HepG2 (cell line): Measurements from ENCODE around the gene DIPK1A. TPM values are rescaled to one million over a fixed set of nuclear protein-coding genes. Genes with fewer than 3 reads are reported as not detected.

Experiments
- ATAC-seq: fragments of 200-7000 bp; cut with Tn5 transposase; 3 replicates; pipeline ENCODE4 v1.9.1; 2020; ENCODE audit warnings: mild to moderate bottlenecking, moderate library complexity
- BruUV-seq: library from RNA; stranded (reverse); fragments of 400-500 nt; replicated peaks from 2 replicates; lab custom pipeline; 2021; lab: Mats Ljungman, UMichigan
- CTCF ChIA-PET: fragments of 300-600 bp; formaldehyde crosslinking; extraction: SDS; loops from one replicate; lab custom pipeline; 2021; ENCODE audit warnings: low total read pairs, inconsistent platforms, low intra/inter-chr PET ratio; lab: Yijun Ruan, JAX
- POLR2A ChIA-PET: fragments of 350-600 bp; sonication (Branson Sonifier 250); formaldehyde crosslinking; loops from one replicate; lab custom pipeline; 2020; ENCODE audit warnings: antibody characterized with exemption, inconsistent platforms; lab: Yijun Ruan, JAX
- DNase-seq: peaks from one replicate; pipeline ENCODE4 v3.0.0-alpha.2; 2015; ENCODE audit warnings: low spot score
- FAIRE-seq: peaks from 3 replicates; lab custom pipeline; 2011; peaks lifted over from hg19 to GRCh38; lab: Jason Lieb, UNC
- H2AFZ ChIP-seq: one replicate; pipeline ENCODE4 v1.6.1; 2011; ENCODE audit warnings: low read length, inconsistent platforms
- H3K27ac ChIP-seq: fragments of 300-600 bp; 3 replicates; pipeline ENCODE4 v1.8.0; 2011; ENCODE audit warnings: mixed run types, mild to moderate bottlenecking, mixed read lengths, low read length, inconsistent platforms; ENCODE audit not compliant: insufficient read depth; ENCODE audit errors: extremely low read length
- H3K27me3 ChIP-seq, 2 experiments: fragments of 200-600 bp in 1 of 2; 2 replicates in 1 of 2; 3 replicates in 1 of 2; pipeline versions ENCODE4 v1.6.0 to v1.8.0; 2011; ENCODE audit warnings: low read length in 2 of 2, mild to moderate bottlenecking in 2 of 2, moderate library complexity in 2 of 2, inconsistent platforms in 1 of 2; ENCODE audit not compliant: insufficient read depth in 2 of 2, control insufficient read depth in 1 of 2
- H3K36me3 ChIP-seq, 2 experiments: fragments of 200-600 bp in 1 of 2; replicated peaks in 1 of 2; 2 replicates in 1 of 2; 3 replicates in 1 of 2; pipeline versions ENCODE4 v1.5.1 to v1.8.0; 2011; ENCODE audit warnings: low read length in 2 of 2, inconsistent platforms in 1 of 2; ENCODE audit not compliant: insufficient read depth in 2 of 2, control insufficient read depth in 1 of 2
- H3K4me1 ChIP-seq: 2 replicates; pipeline ENCODE4 v1.5.1; 2012; ENCODE audit warnings: low read length, inconsistent platforms; ENCODE audit not compliant: insufficient read depth
- H3K4me2 ChIP-seq: 2 replicates; pipeline ENCODE4 v1.6.0; 2011; ENCODE audit warnings: low read depth, low read length, inconsistent platforms
- H3K4me3 ChIP-seq, 3 experiments: fragments of 200-600 bp in 1 of 3; sonication (generic), shearing (Covaris generic) in 1 of 3; replicated peaks in 1 of 3; 2 replicates each; pipeline ENCODE4 v1.5.1; 2011 to 2016; ENCODE audit warnings: low read length in 3 of 3, inconsistent platforms in 2 of 3, low read depth in 2 of 3, mild to moderate bottlenecking in 2 of 3, control low read depth in 1 of 3, mixed read lengths in 1 of 3; ENCODE audit not compliant: insufficient read depth in 1 of 3
- H3K79me2 ChIP-seq: one replicate; pipeline ENCODE4 v1.6.1; 2011; ENCODE audit warnings: low read length, inconsistent platforms; ENCODE audit not compliant: insufficient read depth
- H3K9ac ChIP-seq: 2 replicates; pipeline ENCODE4 v1.6.0; 2011; ENCODE audit warnings: mild to moderate bottlenecking, low read depth, low read length, inconsistent platforms; ENCODE audit not compliant: insufficient read depth
- H3K9me3 ChIP-seq: 2 replicates; pipeline ENCODE4 v1.5.1; 2012; ENCODE audit warnings: mild to moderate bottlenecking, low read length
- H4K20me1 ChIP-seq: 2 replicates; pipeline ENCODE4 v1.6.0; 2011; ENCODE audit warnings: inconsistent platforms, mild to moderate bottlenecking, low read length, moderate library complexity; ENCODE audit not compliant: insufficient read depth
- ARNTL ChIP-seq: sonication (generic); formaldehyde crosslinking; IDR thresholded peaks from 2 replicates; pipeline ENCODE4 v1.4.0; 2020; ENCODE audit warnings: mild to moderate bottlenecking, missing genetic modification reagents
- ATF7 ChIP-seq, 2 experiments: fragments of 450-650 bp in 1 of 2; sonication (generic) in 1 of 2; formaldehyde crosslinking in 1 of 2; IDR thresholded peaks; 2 replicates each; pipeline versions ENCODE4 v1.4.0 to v1.6.1; 2016 to 2020; ENCODE audit warnings: antibody characterized with exemption in 1 of 2, mild to moderate bottlenecking in 1 of 2, missing genetic modification reagents in 1 of 2
- FOSL1 ChIP-seq: sonication (generic); formaldehyde crosslinking; IDR thresholded peaks from 2 replicates; pipeline ENCODE4 v1.9.0; 2021; ENCODE audit warnings: missing genetic modification reagents, borderline replicate concordance
- FOXK1 ChIP-seq: sonication (generic); formaldehyde crosslinking; IDR thresholded peaks from 2 replicates; pipeline ENCODE4 v1.4.0; 2020; ENCODE audit warnings: low read depth, missing genetic modification reagents, borderline replicate concordance
- ISL2 ChIP-seq: sonication (generic); formaldehyde crosslinking; IDR thresholded peaks from 2 replicates; pipeline ENCODE4 v1.5.0; 2020; ENCODE audit warnings: missing genetic modification reagents
- NFYB ChIP-seq: sonication (generic); formaldehyde crosslinking; IDR thresholded peaks from 2 replicates; pipeline ENCODE4 v1.4.0; 2020; ENCODE audit warnings: missing genetic modification reagents
- SMC3 ChIP-seq: IDR thresholded peaks from 2 replicates; pipeline ENCODE4 v1.6.1; 2011; ENCODE audit warnings: low read length, improper control_type of control experiment
- SP140L ChIP-seq: sonication (generic); formaldehyde crosslinking; IDR thresholded peaks from 2 replicates; pipeline ENCODE4 v1.4.0; 2020; ENCODE audit warnings: missing genetic modification reagents, borderline replicate concordance
- STAG1 ChIP-seq: sonication (generic); formaldehyde crosslinking; IDR thresholded peaks from 2 replicates; pipeline ENCODE4 v1.4.0; 2020; ENCODE audit warnings: missing genetic modification reagents
- THAP11 ChIP-seq: IDR thresholded peaks from 2 replicates; pipeline ENCODE4 v1.6.1; 2016; ENCODE audit warnings: missing biosample characterization, missing genetic modification reagents
- THYN1 ChIP-seq: sonication (generic); formaldehyde crosslinking; IDR thresholded peaks from 2 replicates; pipeline ENCODE4 v1.8.1; 2023; ENCODE audit warnings: low read depth, mild to moderate bottlenecking, moderate library complexity, missing genetic modification reagents, borderline replicate concordance
- U2AF2 ChIP-seq: fragments of 200-400 bp; formaldehyde crosslinking; IDR thresholded peaks from 2 replicates; pipeline ENCODE4 v1.6.1; 2017; ENCODE audit warnings: low read depth, mild to moderate bottlenecking, low read length
- ZBTB7A ChIP-seq: sonication (generic); formaldehyde crosslinking; IDR thresholded peaks from 2 replicates; pipeline ENCODE4 v1.8.0; 2022; ENCODE audit warnings: mild to moderate bottlenecking, missing genetic modification reagents
- ZNF121 ChIP-seq: sonication (generic); formaldehyde crosslinking; IDR thresholded peaks from 2 replicates; pipeline ENCODE4 v1.5.0; 2020; ENCODE audit warnings: mild to moderate bottlenecking, missing genetic modification reagents
- ZNF136 ChIP-seq: sonication (generic); formaldehyde crosslinking; IDR thresholded peaks from 2 replicates; pipeline ENCODE4 v1.8.1; 2022; ENCODE audit warnings: low read depth, mild to moderate bottlenecking, moderate library complexity, missing genetic modification reagents
- ZNF501 ChIP-seq: sonication (generic); formaldehyde crosslinking; IDR thresholded peaks from 2 replicates; pipeline ENCODE4 v1.5.1; 2020; ENCODE audit warnings: mild to moderate bottlenecking, moderate library complexity, missing genetic modification reagents
- ZNF674 ChIP-seq: sonication (generic); formaldehyde crosslinking; IDR thresholded peaks from 2 replicates; pipeline ENCODE4 v1.5.0; 2020; ENCODE audit warnings: low read depth, mild to moderate bottlenecking, missing genetic modification reagents
- ZNF749 ChIP-seq: sonication (generic); formaldehyde crosslinking; IDR thresholded peaks from 2 replicates; pipeline ENCODE4 v1.8.0; 2022; ENCODE audit warnings: mild to moderate bottlenecking, missing genetic modification reagents, moderate library complexity, borderline replicate concordance
- ZNF777 ChIP-seq: sonication (generic); formaldehyde crosslinking; IDR thresholded peaks from 2 replicates; pipeline ENCODE4 v1.4.0; 2020; ENCODE audit warnings: missing genetic modification reagents
- ZSCAN21 ChIP-seq: sonication (generic); formaldehyde crosslinking; IDR thresholded peaks from 2 replicates; pipeline ENCODE4 v1.8.0; 2022; ENCODE audit warnings: mild to moderate bottlenecking, missing genetic modification reagents, moderate library complexity, borderline replicate concordance
- WGBS: methylation state at CpG from one replicate; pipeline ENCODE4 v1.1.6; 2017; ENCODE audit warnings: low lambda C conversion rate; 5-methylcytosine and 5-hydroxymethylcytosine counted together
- in situ Hi-C: cut with HindIII; loops from 2 replicates; pipeline ENCODE4 v1.10.0; 2017; ENCODE audit warnings: low pct_unique_long_range_greater_than_20kb; ENCODE audit not compliant: extremely low pct_ligation_motif_present
- intact Hi-C: fragments of 100-400 bp; cut with micrococcal nuclease; formaldehyde crosslinking; loops from one replicate; pipeline ENCODE4 v1.10.0; 2022; ENCODE audit not compliant: unreplicated experiment
- polyA plus RNA-seq, 8 experiments: library from polyadenylated mRNA; depleted of rRNA in 3 of 8; stranded (reverse) in 7 of 8; unstranded in 1 of 8; fragments of >200 nt; fragmentation: Illumina TruSeq in 4 of 8; extraction: Trizol in 4 of 8; gene quantifications; 2 replicates each; pipeline versions ENCODE4 v1.2.1 to v1.2.3, GENCODE V29; 2011 to 2016; ENCODE audit warnings: low read depth in 4 of 8, missing spikeins in 1 of 8, mixed read lengths in 1 of 8; ENCODE audit not compliant: insufficient read depth in 1 of 8
- total RNA-seq, 5 experiments: library from RNA; depleted of rRNA; stranded (reverse); fragments of >200 nt; fragmentation: Illumina TruSeq; extraction: Trizol; gene quantifications; 2 replicates each; pipeline ENCODE4 v1.2.3, GENCODE V29; 2016; ENCODE audit warnings: low read depth in 1 of 5
- TF ChIP-seq, protein P1 (sequence below): sonication (generic); formaldehyde crosslinking; IDR thresholded peaks from 2 replicates; pipeline ENCODE4 v1.8.1; 2023; ENCODE audit warnings: missing genetic modification reagents, mild to moderate bottlenecking, borderline replicate concordance
- TF ChIP-seq, protein P2 (sequence below): sonication (generic); formaldehyde crosslinking; IDR thresholded peaks from 2 replicates; pipeline ENCODE4 v1.4.0; 2020; ENCODE audit warnings: missing genetic modification reagents

Gene DIPK1A
- total and polyA plus RNA-seq, 2 of the 13 experiments (the other 11 are each of a cell fraction or from before 2014, with no cell fraction given) = 8.4 TPM

DNA sequence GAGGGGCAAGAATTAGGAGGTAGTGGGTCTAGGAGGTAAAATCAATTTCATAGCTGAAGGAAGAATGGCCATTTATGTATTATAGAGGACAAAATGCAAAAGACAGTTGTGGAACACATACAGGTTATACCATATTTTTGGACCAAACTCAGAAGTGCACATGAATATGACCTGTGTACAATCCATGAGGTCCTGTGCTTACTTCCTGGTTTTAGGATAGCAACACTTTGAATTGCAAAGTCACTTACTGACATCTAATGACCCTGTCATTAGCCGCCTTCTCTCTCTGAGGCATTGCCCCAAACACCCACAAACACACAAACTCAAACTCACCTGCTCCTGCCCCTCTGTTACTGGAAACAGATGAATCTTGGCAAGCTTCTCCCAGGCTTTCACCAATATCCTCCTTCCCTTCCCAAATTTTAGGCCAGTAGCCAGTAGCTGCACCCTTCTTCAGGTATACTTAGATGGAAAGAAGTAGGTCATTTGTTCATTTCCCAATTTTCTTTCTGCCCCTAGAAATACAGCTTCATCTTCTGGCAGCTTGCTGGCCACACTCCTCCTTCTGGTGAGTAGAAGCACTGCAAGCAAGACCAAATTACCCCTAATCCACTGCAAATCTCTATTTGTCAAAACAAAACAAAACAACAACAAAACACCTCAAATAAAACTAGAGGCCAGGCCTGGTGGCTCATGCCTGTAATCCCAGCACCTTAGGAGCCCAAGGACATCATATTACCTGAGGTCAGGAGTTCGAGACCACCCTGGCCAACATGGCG, 143.1 kb downstream of the DIPK1A start:
- WGBS = 69% methylated on average over 3 of the region's 3 CpGs
- no peak overlapping the region for H2AFZ ChIP-seq
- no peaks in the 10 kb centered on the region for H3K36me3 ChIP-seq
- H3K9me3 ChIP-seq = no peaks in the 10 kb centered on the region
- no peak overlapping the region for H3K27ac ChIP-seq
- intact Hi-C loops = loop anchor here (1.0 to 2.0 kb wide), 2 partner anchors 33 to 69 kb away; partner anchors contain the start of gene EVI5
- ChIA-PET CTCF (interaction anchor here (1.4 kb wide), 1 partner anchor 69 kb away, joined by 3 read pairs; no protein-coding TSS in a partner anchor), POLR2A (interaction anchor here (0.7 to 0.9 kb wide), 2 partner anchors 14 to 69 kb away, joined by 4 to 6 read pairs; partner anchors contain the start of gene RPL5)
- peak overlapping the region; percentile 63; the same call in 1 of the 2 replicates for H3K4me2 ChIP-seq
- H3K27me3 ChIP-seq = no peaks in the 10 kb centered on the region
- no peak overlapping the region for H3K9ac ChIP-seq
- in situ Hi-C loops = loop anchor here (5.0 kb wide), 1 partner anchor 66 kb away; no protein-coding TSS in a partner anchor
- ATAC-seq (no peak), DNase-seq (no peak), FAIRE-seq (peak; percentile 64)
- no peaks in the 10 kb centered on the region for H3K79me2 ChIP-seq
- no peak overlapping the region for H3K4me3 ChIP-seq
- BruUV-seq = no TSS peak
- H4K20me1 ChIP-seq = no peaks in the 10 kb centered on the region
- peaks cover 53% of the 10 kb centered on the region for H3K4me1 ChIP-seq
- TF ChIP-seq NFYB (CRISPR knock-in tag) (no peak), THAP11 (CRISPR knock-in tag) (0 out of 2 replicates have a peak, but pooled peaks have one; percentile 13), FOSL1 (CRISPR knock-in tag) (no peak), THYN1 (CRISPR knock-in tag) (no peak), ZNF777 (no peak), ZSCAN21 (CRISPR knock-in tag) (no peak), ZBTB7A (CRISPR knock-in tag) (no peak), ZNF136 (no peak), ATF7 (IDR thresholded peaks at IDR 0.05) (no peak), ATF7 (CRISPR knock-in tag; IDR thresholded peaks at IDR 0.05) (no peak), SMC3 (peak; percentile 69), STAG1 (CRISPR knock-in tag) (peak; percentile 46), ZNF749 (CRISPR knock-in tag) (no peak), U2AF2 (no peak), ZNF674 (no peak), ISL2 (CRISPR knock-in tag) (no peak), ARNTL (no peak), FOXK1 (CRISPR knock-in tag) (no peak), ZNF501 (CRISPR knock-in tag) (no peak), ZNF121 (CRISPR knock-in tag) (no peak), SP140L (no peak)
- TF ChIP-seq, protein P1, sequence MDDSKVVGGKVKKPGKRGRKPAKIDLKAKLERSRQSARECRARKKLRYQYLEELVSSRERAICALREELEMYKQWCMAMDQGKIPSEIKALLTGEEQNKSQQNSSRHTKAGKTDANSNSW (CRISPR knock-in tag) = no peak
- TF ChIP-seq, protein P2, sequence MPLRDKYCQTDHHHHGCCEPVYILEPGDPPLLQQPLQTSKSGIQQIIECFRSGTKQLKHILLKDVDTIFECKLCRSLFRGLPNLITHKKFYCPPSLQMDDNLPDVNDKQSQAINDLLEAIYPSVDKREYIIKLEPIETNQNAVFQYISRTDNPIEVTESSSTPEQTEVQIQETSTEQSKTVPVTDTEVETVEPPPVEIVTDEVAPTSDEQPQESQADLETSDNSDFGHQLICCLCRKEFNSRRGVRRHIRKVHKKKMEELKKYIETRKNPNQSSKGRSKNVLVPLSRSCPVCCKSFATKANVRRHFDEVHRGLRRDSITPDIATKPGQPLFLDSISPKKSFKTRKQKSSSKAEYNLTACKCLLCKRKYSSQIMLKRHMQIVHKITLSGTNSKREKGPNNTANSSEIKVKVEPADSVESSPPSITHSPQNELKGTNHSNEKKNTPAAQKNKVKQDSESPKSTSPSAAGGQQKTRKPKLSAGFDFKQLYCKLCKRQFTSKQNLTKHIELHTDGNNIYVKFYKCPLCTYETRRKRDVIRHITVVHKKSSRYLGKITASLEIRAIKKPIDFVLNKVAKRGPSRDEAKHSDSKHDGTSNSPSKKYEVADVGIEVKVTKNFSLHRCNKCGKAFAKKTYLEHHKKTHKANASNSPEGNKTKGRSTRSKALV (CRISPR knock-in tag) = no peak
